T-helper 2 cell treated with Interferon-gamma antibody and Interleukin-4, amounts not matched to agents 5 μg/mL and 100 μg/mL, for 36 hours (primary cell): Measurements from ENCODE around the gene ZMPSTE24.
A peak's percentile ranks its signal among the peaks of the same experiment; 100 is the strongest.

Experiments used
- DNase-seq: peaks from one replicate; pipeline ENCODE4 v3.0.0; 2021; ENCODE audit warnings: low spot score
- H3K27ac Mint-ChIP-seq: one replicate; pipeline ENCODE4 v1.8.0; 2021; ENCODE audit warnings: mild to moderate bottlenecking, mixed read lengths
- H3K27me3 Mint-ChIP-seq: one replicate; pipeline ENCODE4 v1.8.0; 2021; ENCODE audit warnings: low read depth, mixed read lengths
- H3K36me3 Mint-ChIP-seq: one replicate; pipeline ENCODE4 v1.8.0; 2021; ENCODE audit warnings: low read depth, mixed read lengths
- H3K4me1 Mint-ChIP-seq: one replicate; pipeline ENCODE4 v1.8.0; 2021; ENCODE audit warnings: low read depth, mixed read lengths
- H3K4me3 Mint-ChIP-seq: one replicate; pipeline ENCODE4 v1.8.0; 2022; ENCODE audit warnings: mild to moderate bottlenecking, moderate library complexity, mixed read lengths
- H3K9me3 Mint-ChIP-seq: one replicate; pipeline ENCODE4 v1.8.0; 2021; ENCODE audit warnings: mixed read lengths

ZMPSTE24 gene

GRCh38 chr1:40302475-40302874, 44.4 kb downstream of the ZMPSTE24 start:
- no peaks in the 10 kb centered on the region for H3K36me3 Mint-ChIP-seq
- no peak overlapping the region for H3K27ac Mint-ChIP-seq
- DNase-seq, result no peak
- H3K9me3 Mint-ChIP-seq, result no peaks in the 10 kb centered on the region
- no peak overlapping the region for H3K4me3 Mint-ChIP-seq
- no peaks in the 10 kb centered on the region for H3K27me3 Mint-ChIP-seq
- no peaks in the 10 kb centered on the region for H3K4me1 Mint-ChIP-seq

- no peak for DNase-seq
- Mint-ChIP-seq H3K36me3 (no peaks in the 10 kb centered on the region), H3K27ac (no peak overlapping the region), H3K27me3 (no peaks in the 10 kb centered on the region), H3K9me3 (no peaks in the 10 kb centered on the region), H3K4me1 (no peaks in the 10 kb centered on the region), H3K4me3 (no peak overlapping the region)
These were observed 45.2 kb downstream of the ZMPSTE24 start for GRCh38 chr1:40303051-40303771.

- DNase-seq, result no peak
- H3K9me3 Mint-ChIP-seq, result no peaks in the 10 kb centered on the region
- H3K36me3 Mint-ChIP-seq, result no peaks in the 10 kb centered on the region
- no peaks in the 10 kb centered on the region for H3K27me3 Mint-ChIP-seq
- no peak overlapping the region for H3K27ac Mint-ChIP-seq
- no peaks in the 10 kb centered on the region for H3K4me1 Mint-ChIP-seq
- H3K4me3 Mint-ChIP-seq, result no peak overlapping the region
These were observed 45.8 kb downstream of the ZMPSTE24 start for GRCh38 chr1:40303790-40304189.

GRCh38 chr1:40305451-40305850, 47.4 kb downstream of the ZMPSTE24 start:
- Mint-ChIP-seq H3K4me1 (peaks cover under 1% of the 10 kb centered on the region), H3K36me3 (no peaks in the 10 kb centered on the region), H3K27me3 (no peaks in the 10 kb centered on the region), H3K27ac (no peak overlapping the region), H3K4me3 (no peak overlapping the region), H3K9me3 (no peaks in the 10 kb centered on the region)
- no peak for DNase-seq

- Mint-ChIP-seq H3K4me1 (peaks cover 2% of the 10 kb centered on the region), H3K27me3 (no peaks in the 10 kb centered on the region), H3K4me3 (no peak overlapping the region), H3K9me3 (no peaks in the 10 kb centered on the region), H3K36me3 (no peaks in the 10 kb centered on the region), H3K27ac (no peak overlapping the region)
- no peak for DNase-seq
These were observed 47.8 kb downstream of the ZMPSTE24 start for GRCh38 chr1:40305871-40306270.

- no peak for DNase-seq
- H3K36me3 Mint-ChIP-seq, result no peaks in the 10 kb centered on the region
These were observed 48.3 kb downstream of the ZMPSTE24 start for GRCh38 chr1:40306296-40306695.

GRCh38 chr1:40307186-40307585, 49.1 kb downstream of the ZMPSTE24 start:
- Mint-ChIP-seq H3K27me3 (no peaks in the 10 kb centered on the region), H3K4me1 (peaks cover 4% of the 10 kb centered on the region), H3K4me3 (no peak overlapping the region), H3K27ac (no peak overlapping the region), H3K9me3 (no peaks in the 10 kb centered on the region), H3K36me3 (no peaks in the 10 kb centered on the region)
- DNase-seq, result no peak

More at GRCh38 chr1:40306296-40306695, 48.3 kb downstream of the ZMPSTE24 start:
- Mint-ChIP-seq H3K27ac (no peak overlapping the region), H3K27me3 (no peaks in the 10 kb centered on the region), H3K4me3 (no peak overlapping the region), H3K9me3 (no peaks in the 10 kb centered on the region), H3K4me1 (peaks cover 2% of the 10 kb centered on the region)

GRCh38 chr1:40308036-40308727, 50.1 kb downstream of the ZMPSTE24 start:
- Mint-ChIP-seq H3K27me3 (no peaks in the 10 kb centered on the region), H3K4me1 (peaks cover 9% of the 10 kb centered on the region), H3K9me3 (no peaks in the 10 kb centered on the region), H3K27ac (no peak overlapping the region), H3K36me3 (no peaks in the 10 kb centered on the region), H3K4me3 (no peak overlapping the region)
- DNase-seq, result no peak

- Mint-ChIP-seq H3K27me3 (no peaks in the 10 kb centered on the region), H3K36me3 (no peaks in the 10 kb centered on the region), H3K27ac (no peak overlapping the region), H3K9me3 (no peaks in the 10 kb centered on the region), H3K4me3 (no peak overlapping the region), H3K4me1 (peaks cover 16% of the 10 kb centered on the region)
- DNase-seq, result no peak
These were observed 51.5 kb downstream of the ZMPSTE24 start for GRCh38 chr1:40309374-40310128.

GRCh38 chr1:40310129-40310461, 52.1 kb downstream of the ZMPSTE24 start:
- Mint-ChIP-seq H3K4me3 (no peak overlapping the region), H3K4me1 (peaks cover 20% of the 10 kb centered on the region), H3K27ac (no peak overlapping the region), H3K27me3 (no peaks in the 10 kb centered on the region), H3K9me3 (no peaks in the 10 kb centered on the region), H3K36me3 (no peaks in the 10 kb centered on the region)
- DNase-seq, result no peak

GRCh38 chr1:40310983-40311642, 53.1 kb downstream of the ZMPSTE24 start:
- Mint-ChIP-seq H3K9me3 (no peaks in the 10 kb centered on the region), H3K4me3 (no peak overlapping the region), H3K4me1 (peaks cover 24% of the 10 kb centered on the region), H3K27me3 (peaks cover 5% of the 10 kb centered on the region), H3K27ac (no peak overlapping the region), H3K36me3 (no peaks in the 10 kb centered on the region)
- DNase-seq, result no peak

GRCh38 chr1:40311692-40312091, 53.7 kb downstream of the ZMPSTE24 start:
- no peaks in the 10 kb centered on the region for H3K36me3 Mint-ChIP-seq
- H3K9me3 Mint-ChIP-seq, result no peaks in the 10 kb centered on the region
- peaks cover 7% of the 10 kb centered on the region for H3K27me3 Mint-ChIP-seq
- peaks cover 26% of the 10 kb centered on the region for H3K4me1 Mint-ChIP-seq
- no peak overlapping the region for H3K27ac Mint-ChIP-seq
- DNase-seq, result no peak
- peak overlapping the region; percentile 23 for H3K4me3 Mint-ChIP-seq

- peak; percentile 32 for DNase-seq
- Mint-ChIP-seq H3K4me1 (peaks cover 28% of the 10 kb centered on the region), H3K27me3 (peaks cover 12% of the 10 kb centered on the region), H3K27ac (peak overlapping the region; percentile 74), H3K4me3 (peak overlapping the region; percentile 49), H3K9me3 (no peaks in the 10 kb centered on the region), H3K36me3 (no peaks in the 10 kb centered on the region)
These were observed 54.5 kb downstream of the ZMPSTE24 start for GRCh38 chr1:40312238-40313205.
